CD4-positive, alpha-beta T cell treated with Interleukin-4 for 1 hour (primary cell): ENCODE measurements around the gene RIN3.
"Not testable (repeated sequence)": the region's sequence is repeated elsewhere in the genome, so short reads cannot be mapped to it uniquely, and the experiment has no call there.

Experiments
- DNase-seq, 2 donors: peaks; one replicate each; pipeline ENCODE4 v3.0.0-alpha.2; 2020 to 2022

The RIN3 gene

DNA sequence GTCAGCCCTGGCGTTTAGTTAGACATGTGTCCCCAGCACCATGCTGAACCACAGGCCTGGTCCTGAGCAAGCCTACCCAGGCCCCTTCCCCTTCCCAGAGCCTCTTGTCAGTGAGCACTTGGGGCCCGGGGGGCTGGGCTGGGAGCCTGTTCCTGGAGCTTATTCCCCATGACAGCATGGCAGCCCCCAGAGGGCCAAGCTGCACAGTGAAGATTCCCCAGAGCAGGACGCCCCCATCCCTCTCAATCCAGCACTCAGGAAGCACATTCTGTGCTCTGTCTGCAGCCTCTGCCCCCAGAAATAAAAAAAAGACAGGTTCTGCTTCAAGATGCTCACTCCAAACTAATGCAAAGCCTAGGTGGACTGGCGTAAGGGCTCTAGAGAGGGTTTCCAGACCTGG, 117.5 kb downstream of the RIN3 start:
- no peak for DNase-seq

GRCh38 chr14:92632546-92633273, 119.1 kb downstream of the RIN3 start:
- DNase-seq, result no peak

DNA sequence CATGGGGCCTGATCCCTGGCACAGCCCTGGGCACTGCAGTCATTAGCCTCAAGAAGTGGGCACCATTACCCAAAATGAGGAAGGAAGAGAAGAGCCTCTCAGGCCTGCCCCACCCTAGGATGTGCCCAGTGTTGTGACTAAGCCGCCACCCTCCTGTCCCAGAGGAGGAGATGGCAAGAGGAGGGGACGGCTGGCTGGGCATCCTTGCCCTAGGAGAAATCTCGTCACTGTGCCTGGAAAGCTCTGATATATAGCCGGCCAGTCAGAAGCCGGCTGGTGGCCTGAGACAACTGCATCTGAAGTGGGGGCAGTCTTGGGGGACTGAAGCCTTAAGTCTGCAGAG, 119.7 kb downstream of the RIN3 start:
- peak in 1 of 2 donors; percentile 55 for DNase-seq

DNA sequence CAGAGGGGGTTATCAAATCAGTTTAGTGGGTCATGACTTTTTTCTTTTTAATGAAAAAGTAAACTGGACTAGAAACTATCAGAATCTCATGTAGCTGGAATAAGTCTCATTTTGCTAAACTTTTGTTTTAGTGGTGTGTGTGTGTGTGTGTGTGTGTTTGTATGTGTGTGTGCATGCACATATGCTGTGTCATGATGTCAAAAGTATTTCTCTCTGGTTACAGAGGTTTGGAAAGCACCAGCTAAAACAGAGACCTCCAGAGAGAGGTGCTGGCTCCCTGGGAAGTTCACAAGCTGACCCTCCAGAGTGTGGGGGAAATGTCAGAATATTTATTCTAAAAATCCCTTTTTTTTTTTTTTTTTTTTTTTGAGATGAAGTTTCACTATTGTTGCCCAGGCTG, 120.1 kb downstream of the RIN3 start:
- no peak for DNase-seq

DNA sequence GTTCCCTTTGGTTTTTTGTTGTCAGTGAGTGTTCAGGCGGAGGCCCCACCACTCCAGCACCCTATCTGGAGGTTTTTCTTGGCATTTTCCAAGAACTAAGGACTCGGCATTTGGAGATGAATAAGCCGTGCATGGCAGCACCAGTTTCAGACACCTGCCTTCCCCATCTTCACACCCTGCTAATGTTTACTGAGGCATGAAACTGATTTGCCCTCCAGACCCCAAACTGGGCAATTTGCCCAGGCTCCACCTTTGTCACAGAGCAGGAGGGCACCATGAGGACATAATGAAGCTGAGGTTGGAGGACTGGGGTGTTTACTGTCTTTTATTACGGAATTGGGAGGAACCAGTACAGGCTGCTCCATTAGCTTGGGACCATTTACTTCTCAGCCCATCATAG, 121.5 kb downstream of the RIN3 start:
- no peak for DNase-seq

DNA sequence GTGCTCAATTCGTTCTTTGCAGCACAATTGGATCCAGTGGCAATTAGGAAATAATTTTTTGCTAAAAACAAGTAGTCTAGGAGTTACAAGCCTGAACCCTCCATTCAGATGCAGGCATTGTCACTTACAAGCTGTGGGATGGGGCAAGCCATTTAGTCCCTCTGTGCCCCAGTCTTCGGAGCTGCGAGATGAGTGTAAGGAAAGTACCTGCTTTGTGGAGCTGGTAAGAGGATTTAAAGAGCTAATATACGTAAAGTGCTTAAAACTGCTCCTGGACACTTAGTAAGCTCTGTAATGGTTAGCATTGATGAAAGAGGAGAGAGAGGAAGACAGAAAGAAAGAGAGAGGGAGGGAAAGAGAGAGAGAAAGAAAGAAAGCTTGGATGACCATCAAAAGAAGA, 122.3 kb downstream of the RIN3 start:
- DNase-seq, result no peak

DNA sequence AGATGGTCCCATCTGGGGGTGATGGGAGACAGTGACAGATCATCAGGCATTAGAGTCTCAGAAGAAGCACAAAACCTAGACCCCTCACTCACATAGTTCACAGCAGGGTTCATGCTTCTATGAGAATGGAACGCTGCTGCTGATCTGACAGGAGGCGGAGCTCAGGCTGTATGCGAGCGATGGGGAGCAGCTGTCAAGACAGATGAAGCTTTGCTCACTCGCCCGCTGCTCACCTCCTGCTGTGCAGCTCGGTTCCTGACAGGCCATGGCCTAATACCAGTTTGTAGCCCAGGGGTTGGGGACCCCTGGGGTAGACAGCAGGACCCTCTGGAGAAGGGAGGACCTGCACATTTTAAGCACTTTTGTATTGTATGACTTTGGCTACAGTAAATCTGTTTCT, 123.6 kb downstream of the RIN3 start:
- no peak for DNase-seq

- no peak for DNase-seq
Measured at GRCh38 chr14:92637864-92638263, 124.3 kb downstream of the RIN3 start.

GRCh38 chr14:92638266-92638665, 124.7 kb downstream of the RIN3 start:
- no peak for DNase-seq

DNA sequence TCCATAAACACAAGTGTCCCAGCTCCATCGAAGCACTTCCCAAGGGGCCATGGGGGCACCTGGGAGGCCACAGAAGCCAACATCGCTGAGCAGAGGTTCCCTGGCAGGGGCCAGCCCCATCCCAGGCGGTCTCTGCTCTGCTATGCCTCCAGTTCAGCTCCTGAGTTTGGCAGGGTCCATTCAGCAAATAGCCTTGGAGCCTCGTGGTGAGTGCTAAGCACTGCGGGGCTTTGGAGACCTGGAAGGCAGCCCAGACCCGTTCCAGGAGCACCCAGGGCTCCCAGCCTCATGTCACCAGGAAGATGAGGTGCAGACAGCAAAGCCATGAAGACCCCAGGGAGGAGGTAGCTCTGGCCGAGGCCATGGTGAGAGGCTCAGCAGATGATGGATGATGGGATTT, 125.3 kb downstream of the RIN3 start:
- DNase-seq, result no peak

- DNase-seq, result not testable (repeated sequence)
Measured at GRCh38 chr14:92639472-92640117, 126.0 kb downstream of the RIN3 start.

DNA sequence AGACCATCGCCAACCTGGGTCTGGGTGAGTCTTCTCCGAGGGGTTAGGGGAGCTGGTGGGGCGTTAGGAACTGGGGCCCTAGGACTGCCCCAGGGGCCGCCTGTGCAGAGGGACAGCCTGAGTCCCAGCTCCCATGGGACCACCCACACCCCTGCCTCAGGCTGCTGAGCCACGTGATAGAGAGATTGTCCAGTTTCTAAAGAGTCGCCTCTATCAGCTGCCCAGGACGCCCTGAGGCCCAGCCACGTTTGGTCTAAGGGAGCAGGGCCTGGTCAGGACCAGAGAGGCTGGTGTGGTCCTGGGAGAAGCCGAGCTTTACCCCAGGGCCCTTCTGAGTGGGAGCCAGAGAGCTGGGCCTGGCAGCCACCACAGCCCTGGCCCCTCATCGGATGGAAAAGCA, 127.7 kb downstream of the RIN3 start:
- DNase-seq, result no peak

GRCh38 chr14:92644171-92644969, 130.8 kb downstream of the RIN3 start:
- DNase-seq, result no peak

DNA sequence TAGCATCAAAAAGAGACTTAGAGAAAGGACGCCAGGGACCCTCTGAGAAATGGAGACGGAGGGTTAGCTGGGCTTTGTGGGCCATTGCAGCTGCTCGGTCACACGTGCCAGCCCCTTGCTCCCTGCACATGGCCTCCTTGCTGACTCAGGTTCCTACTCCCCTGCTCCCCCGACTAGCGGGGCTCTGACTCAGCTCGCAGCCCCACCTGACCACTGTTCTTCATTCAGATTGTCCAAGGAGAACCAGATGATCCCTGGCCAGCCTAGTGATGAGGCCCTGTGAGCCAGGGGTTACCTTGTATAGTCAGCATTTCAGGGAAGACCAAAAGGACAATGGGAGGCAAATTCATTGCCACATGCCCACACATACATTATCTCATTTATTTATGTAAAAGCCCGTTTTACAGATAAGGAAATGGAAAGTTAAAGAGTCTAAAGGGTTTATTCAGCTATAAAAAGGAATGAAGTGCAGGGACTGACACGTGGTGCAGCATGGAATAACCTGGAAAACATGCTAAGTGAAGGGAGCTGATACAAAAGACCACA, 131.5 kb downstream of the RIN3 start:
- DNase-seq, result no peak

DNA sequence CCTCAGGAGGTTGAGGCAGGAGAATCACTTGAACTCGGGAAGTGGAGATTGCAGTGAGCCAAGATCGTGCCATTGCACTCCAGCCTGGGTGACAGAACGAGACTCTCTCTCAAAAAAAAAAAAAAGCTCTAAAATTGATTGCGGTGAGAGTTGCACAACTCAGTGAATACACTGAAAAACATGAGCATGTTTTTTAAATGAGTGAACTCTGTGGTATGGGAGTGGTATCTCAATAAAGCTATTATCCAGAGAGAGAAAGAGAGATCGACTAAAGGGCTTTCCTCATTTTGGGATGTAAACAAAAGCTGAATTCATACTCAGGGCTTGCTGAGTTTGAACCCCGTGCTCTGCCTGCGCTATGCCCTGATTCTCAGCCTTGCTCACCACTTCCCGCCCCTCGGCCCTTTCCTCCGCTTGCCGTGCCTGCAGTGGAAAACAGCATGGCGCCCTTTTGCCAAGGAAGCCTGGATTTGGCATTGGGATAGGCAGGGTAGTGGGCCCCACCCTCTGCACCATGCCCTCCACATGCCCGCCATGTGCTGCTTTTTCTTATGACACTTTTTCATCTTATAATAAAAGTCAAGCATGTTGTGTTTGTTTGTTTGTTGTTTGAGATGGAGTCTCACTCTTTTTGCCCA, 132.4 kb downstream of the RIN3 start:
- no peak for DNase-seq

DNA sequence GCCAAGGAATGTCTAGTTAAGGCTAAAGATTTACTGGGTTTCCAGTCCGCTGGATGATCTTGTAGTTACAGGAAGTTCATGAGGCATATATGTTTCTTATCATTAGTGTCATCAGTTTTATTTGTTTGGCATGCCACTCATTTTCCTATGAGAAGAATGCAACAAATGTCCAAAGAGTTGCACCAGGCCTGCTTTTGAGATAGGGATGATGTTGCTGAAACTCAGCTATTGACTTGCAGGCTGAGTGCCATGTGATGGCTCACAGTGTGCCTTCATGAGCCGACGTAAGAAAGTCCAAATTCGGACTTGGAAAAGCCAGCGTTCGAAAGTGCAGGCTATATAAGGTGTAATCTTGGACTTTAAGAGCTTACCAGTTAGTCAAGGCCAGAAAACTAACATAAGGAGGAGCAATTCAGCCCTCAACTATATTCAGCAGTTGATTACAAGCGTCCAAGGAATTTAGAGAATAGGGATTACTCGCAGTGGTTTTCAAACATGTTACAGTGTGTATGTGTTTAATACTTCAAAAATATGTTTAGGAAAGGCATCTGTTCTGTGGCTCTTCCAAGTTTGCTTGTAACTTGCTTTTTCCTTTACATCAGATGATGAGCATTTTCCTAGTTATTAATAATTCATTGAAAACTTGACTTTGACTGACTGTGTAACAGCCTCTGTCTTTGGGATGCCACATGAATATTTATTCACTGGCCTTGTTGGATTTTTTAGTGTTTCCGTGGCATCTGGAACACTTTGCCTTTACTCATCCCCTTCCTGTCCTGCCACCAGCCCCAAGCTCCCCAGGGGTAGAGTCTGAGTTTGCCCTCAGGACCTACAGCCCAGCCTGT, 133.6 kb downstream of the RIN3 start:
- DNase-seq, result no peak

DNA sequence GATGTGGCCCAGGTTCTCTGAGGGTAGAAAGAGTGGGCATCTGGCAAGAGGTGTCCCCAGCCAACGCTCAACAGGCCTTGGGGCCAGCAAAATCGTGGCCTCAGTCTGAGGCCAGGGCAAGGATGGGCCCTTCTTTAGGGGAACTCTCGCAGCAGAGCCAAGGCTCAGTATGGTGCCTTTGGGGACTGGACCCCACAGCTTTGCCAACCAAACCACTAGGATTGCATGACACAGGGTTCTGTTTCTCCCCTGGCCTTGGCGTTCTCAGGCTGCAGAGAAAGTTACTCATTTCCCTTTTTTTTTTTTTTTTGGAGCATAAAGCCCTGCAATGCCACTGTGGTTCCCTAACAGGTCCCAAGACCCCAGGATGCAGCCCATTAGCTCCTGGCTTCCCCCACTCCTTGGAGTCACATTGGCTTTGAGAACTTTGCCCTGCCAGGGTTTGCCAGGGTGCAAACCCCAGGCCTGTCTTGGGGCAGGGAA, 134.3 kb downstream of the RIN3 start:
- no peak for DNase-seq

DNA sequence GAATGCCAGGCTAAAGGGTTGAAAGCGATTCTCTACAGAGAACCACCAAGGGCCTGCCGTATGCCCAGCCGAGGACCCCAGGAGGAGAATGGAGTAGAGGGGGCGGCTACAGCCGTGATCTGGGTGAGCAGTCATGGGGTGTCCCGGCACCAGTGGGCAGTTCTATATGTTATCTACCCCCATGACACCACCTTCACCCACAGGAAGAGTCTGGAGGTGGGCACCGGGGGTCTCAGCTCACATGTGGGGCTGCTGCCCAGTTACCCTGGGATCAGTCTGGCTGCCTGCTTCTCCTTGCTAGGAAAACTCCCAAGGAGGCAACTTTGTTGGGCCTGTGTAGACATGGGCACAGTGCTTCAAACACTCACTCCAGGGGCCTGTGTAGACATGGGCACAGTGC, 135.5 kb downstream of the RIN3 start:
- no peak for DNase-seq

DNA sequence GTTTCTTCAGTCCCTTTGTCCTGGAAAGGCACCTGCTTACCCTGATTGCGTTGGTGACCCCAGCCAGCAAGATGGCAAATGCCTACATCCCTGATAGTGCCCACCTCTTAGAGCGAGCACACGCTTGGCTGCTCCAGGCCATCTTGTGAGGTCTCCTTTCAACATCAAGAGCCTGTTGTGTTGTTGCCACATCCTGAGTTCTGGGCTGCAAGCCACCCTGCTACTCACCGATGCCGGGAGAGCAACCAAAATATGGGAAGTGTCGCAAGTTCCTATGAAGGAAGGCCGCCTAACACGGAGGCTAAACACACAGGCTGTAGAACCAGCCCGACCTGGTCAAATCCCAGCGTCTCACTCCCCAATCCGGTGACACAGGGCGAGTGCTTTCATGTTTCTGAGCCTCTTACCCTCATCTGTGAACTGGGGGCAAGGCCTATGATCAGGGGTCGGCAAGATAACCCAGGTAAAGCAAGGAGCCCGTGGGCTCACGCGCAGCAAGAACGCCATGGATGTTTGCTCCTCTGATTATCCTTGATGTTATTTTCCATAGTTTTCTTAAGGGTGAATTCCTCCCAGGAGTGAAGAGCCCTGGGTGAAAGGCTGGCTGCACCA, 136.5 kb downstream of the RIN3 start:
- DNase-seq, result peak in 1 of 2 donors; percentile 74

DNA sequence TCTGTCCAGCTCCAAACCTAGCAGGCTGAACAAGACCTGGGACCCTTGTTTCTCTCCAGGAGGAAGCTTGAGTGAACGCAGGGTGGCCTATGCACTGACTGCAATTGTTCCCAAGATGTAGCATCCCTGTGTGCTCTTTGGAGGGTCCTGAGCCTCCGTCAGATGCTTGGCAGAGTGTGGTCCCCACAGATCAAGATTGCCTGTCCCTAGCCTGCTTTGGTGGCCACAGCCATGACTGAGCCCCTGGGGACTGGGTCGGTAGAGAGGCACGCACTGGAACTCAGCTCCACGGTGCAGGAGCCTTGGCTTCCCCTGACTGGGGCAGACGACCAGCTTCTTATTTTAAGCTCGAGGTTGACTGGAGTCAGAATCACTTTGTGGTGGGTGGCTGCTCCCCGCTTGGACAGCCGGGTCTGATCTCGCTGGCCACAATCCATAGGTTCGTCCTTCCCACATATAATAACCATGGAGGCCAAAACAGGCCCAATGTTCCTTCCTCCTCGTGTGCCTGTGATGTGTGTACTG, 137.1 kb downstream of the RIN3 start:
- no peak for DNase-seq

- peak; percentile 87 to 88 for DNase-seq
Measured at GRCh38 chr14:92651106-92651757, 137.7 kb downstream of the RIN3 start.
